ENCODE data around the gene CCR9. TPM values are rescaled to one million over a fixed set of nuclear protein-coding genes. Genes with fewer than 3 reads are reported as not detected.
A peak's percentile ranks its signal among the peaks of the same experiment; 100 is the strongest.

CCR9 gene
- total RNA-seq, 5 donors from 2014 or later (not counting 1 experiment from before 2014, with no cell fraction given), result 2.1 to 10.0 (median 4.2) TPM

DNA sequence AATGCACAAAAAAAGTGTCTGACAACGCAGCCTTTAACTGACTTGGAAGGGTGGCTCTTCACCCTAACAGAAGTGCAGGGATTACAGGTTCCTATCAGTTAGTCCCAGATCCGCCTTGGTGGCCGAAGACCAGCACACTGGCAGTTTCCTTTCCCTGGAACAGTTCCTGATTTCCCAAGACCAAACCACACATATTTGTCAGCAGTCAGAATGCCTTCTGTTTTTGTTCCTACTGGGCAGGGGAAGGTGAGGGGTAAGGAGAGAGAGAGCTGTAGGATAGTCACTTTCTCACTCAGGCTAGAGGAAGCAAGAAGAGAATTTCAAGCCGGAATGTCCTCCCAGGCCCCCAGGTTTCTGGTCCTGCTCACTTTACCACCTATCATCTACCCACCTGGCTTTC lies 66.1 kb downstream of the CCR9 start:
- DNase-seq (no peak), ATAC-seq (replicated peaks in 1 of 4) (no peak)
- Mint-ChIP-seq H3K9me3 (no peaks in the 10 kb centered on the region), H3K4me1 (peaks cover 33 to 60% (median 56%) of the 10 kb centered on the region in 3 donors), H3K27me3 (no peaks in the 10 kb centered on the region), H3K36me3 (peaks cover 83% of the 10 kb centered on the region), H3K4me3 (no peak overlapping the region), H3K27ac (peak overlapping the region; percentile 85 to 89)
- peaks cover 26 to 88% of the 10 kb centered on the region in 2 donors for H3K36me3 ChIP-seq (ENCODE audit: control insufficient read depth in 2 of 2, extremely low read depth in 1 of 2, insufficient read depth in 1 of 2, low read length in 1 of 2)
- H3K27ac ChIP-seq (ENCODE audit: low read length), result peak overlapping the region; percentile 70
- POLR2A ChIA-PET, result no interaction called here
- no peak overlapping the region for H3K4me3 ChIP-seq (ENCODE audit: control insufficient read depth in 1 of 2, extremely low read depth in 1 of 2, low read length in 1 of 2)
- no peaks in the 10 kb centered on the region for H3K27me3 ChIP-seq (replicated peaks in 1 of 2; ENCODE audit: control insufficient read depth in 2 of 2, extremely low read depth in 1 of 2, insufficient read depth in 2 of 2, low read length in 1 of 2)
- H3K9me3 ChIP-seq, result no peaks in the 10 kb centered on the region
- CTCF ChIA-PET, result interaction anchor here in 1 of 2 donors (0.7 kb wide), 1 partner anchor 14 kb away, joined by 3 read pairs; no protein-coding TSS in a partner anchor
- WGBS (ENCODE audit: insufficient coverage), result 71% methylated on average over 1 of the region's 4 CpGs
- H3K4me1 ChIP-seq (ENCODE audit: control insufficient read depth in 1 of 2, extremely low read depth in 1 of 2, insufficient read depth in 2 of 2, low read length in 2 of 2), result peaks cover 11 to 75% of the 10 kb centered on the region in 2 experiments

Other genes with a start within 250 kb of the CCR9 start
- gene SACM1L, start 197.1 kb upstream of the CCR9 start, total RNA-seq, result 10 to 100 TPM; 62.8 to 81.5 (median 69.1) TPM
- under 1 TPM in 4 of 5 donors, not detected in 1; 0.12 to 0.44 (median 0.24) TPM for gene SLC6A20, start 90.0 kb upstream of the CCR9 start, total RNA-seq
- 10 to 100 TPM in 3 of 5 donors, 1 to 10 TPM in 2; 8.5 to 12.0 (median 11.1) TPM for gene LZTFL1, start 44.4 kb upstream of the CCR9 start, total RNA-seq
- 10 to 100 TPM in 1 of 5 donors, 1 to 10 TPM in 4; 2.0 to 14.7 (median 3.7) TPM for gene CXCR6, start 56.9 kb downstream of the CCR9 start, total RNA-seq
- 10 to 100 TPM; 24.6 to 46.3 (median 35.0) TPM for gene FYCO1, start 109.3 kb downstream of the CCR9 start, total RNA-seq
- under 1 TPM in 2 of 5 donors, not detected in 3; 0.08 to 0.28 TPM for gene XCR1, start 140.9 kb downstream of the CCR9 start, total RNA-seq